CD4-positive, alpha-beta T cell treated with Interleukin-10 for 1 hour (primary cell): ENCODE results near the gene FOXC2.

Source experiments
- DNase-seq: peaks from one replicate; pipeline ENCODE4 v3.0.0-alpha.2; 2020

Gene FOXC2

DNA sequence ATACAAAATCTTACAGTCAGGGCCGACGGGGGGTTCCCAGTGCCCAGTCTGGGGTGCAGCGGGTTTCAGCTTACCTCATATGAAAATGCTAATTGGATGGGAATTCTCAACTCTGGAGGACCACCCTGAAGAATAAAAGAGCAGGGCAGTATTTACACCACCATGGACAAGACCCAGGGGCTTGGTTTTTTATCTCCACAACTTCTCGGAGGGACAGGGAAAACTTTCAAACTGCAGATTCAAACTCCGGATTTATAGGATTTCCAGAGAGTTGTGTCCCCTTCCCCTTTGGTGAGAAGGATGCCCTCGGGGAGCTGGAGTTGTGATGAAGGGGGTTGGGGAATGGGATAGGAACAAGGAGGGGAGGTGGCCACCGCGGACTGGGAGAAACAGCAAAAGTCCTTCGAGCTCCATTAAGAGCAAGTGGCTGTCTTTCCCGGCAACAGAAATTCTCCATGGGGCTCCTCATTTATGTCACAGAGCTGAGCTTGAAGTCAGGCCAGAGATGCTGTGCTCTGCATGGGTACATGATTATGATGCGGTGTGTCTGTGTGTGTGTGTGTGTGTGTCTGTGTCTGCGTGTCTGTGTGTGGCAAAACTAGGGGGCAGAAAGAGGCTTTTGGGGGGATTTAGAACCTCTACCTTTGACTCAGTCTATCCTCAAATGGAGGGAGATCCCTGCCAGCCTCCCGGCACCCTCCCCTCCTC, 27.4 kb downstream of the FOXC2 start:
- no peak for DNase-seq

DNA sequence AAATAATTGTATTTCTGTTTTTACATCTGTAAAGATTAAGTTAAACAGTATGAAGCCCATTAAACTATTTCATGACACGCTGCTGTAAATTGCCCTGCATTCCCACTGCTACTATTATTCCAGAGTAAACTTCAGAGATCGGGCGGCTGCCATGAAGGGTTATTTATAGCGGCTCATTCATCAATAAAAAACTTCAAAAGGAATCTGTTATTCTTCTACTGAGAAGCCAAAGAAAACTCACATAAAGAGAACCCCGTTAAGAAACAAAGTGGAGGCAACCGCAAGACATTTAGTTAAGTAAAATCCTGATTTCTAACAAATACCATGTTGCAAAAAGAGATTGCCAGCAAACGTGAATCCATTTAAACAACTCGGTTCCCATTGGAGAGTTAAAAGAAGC, 28.1 kb downstream of the FOXC2 start:
- no peak for DNase-seq

DNA sequence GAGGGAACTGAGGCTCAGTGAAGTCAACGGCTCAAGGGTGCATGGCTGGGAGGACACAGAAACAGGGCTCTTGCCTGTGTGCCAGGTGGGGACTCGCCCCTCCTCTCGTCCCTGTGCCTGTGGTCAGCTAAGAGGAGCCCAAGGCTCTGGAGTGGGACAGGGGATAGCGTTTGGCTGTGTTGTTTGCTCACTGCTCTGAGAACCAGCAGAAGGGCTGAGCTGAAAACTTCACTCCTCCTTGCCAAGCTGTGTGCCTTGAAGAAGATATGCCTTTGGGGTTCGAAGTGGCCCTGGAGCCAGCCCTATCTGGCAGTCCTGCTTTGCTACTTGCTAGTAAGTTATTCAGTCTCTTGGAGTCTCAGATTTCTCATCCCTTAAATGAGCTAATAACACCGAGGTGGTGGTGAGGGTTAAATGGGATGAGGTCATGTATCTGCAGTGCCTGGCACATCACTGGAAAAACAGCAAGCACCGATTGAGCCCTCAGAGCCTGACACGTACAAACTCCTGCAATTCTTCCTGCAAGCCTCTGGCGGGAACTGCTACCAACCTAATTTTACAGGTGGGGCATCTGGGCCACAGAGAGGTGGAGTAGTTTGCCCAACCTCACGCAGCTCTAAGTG, 29.5 kb downstream of the FOXC2 start:
- no peak for DNase-seq

DNA sequence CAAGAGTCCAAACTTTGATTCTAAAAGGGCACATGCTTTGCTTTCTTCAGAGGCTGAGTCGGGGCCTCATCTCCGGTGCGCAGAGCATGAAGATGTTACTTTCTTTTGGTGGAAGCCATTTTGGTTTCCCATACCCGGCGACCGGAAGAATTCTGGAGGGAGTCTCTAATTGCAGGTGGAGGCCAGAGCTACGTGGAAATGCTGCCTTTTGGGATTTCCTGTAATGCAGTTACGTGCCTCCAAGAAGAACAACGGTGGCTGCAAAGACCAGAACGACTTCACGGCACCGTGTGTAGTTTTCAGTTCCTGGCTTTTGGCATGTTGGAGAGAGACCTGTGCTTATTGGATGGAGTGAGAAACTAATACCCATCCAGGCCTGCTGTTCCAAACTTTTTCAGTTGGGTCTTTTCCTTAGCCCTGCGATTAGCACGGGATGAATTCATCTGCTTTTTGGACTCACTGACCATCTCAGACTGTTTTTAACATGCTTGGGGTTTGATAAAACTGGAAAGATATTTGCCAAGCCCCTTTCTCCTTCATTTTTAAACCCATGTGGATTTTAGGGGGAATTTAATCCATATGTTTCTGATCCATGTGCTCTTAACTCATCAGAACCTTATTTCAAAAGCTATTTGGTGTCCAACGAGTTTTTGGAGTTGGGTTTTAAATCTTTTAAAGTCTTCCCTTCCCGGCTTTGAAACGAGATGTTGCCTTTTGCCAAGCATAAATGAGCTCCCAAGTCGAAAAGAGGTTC, 30.7 kb downstream of the FOXC2 start:
- DNase-seq, result no peak

DNA sequence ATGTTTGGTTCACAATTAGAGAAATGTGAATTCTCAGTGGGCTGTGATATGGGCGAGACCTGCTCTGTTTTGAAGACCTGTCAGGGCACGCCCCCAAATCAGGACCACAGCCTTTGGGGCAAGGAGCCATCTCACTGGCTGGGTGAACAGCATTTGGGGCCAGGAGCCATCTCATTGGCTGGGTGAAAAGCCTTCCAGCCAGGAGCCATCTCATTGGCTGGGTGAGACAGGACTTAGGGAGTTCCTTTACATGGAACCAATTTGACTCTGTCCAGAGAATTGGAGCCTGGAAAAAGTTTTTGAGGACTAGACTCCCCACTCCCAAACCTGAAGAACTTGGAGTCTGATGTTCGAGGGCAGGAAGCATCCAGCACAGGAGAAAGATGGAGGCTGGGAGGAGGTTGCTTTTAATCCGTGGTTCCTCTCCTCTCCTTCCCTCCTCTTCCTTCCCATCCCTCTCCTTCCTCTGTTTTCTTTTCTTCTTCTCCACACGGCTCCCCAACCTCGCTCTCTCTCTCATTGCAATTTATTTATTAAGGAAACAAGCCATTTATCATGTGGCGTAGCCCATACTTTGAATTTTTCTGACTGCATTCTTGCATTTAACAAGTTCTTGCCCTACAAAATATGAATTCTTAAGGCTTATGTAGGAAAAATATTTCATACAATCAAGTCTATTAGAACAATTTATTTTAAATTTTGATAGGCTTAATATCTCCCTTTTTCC, 31.4 kb downstream of the FOXC2 start:
- DNase-seq, result no peak

DNA sequence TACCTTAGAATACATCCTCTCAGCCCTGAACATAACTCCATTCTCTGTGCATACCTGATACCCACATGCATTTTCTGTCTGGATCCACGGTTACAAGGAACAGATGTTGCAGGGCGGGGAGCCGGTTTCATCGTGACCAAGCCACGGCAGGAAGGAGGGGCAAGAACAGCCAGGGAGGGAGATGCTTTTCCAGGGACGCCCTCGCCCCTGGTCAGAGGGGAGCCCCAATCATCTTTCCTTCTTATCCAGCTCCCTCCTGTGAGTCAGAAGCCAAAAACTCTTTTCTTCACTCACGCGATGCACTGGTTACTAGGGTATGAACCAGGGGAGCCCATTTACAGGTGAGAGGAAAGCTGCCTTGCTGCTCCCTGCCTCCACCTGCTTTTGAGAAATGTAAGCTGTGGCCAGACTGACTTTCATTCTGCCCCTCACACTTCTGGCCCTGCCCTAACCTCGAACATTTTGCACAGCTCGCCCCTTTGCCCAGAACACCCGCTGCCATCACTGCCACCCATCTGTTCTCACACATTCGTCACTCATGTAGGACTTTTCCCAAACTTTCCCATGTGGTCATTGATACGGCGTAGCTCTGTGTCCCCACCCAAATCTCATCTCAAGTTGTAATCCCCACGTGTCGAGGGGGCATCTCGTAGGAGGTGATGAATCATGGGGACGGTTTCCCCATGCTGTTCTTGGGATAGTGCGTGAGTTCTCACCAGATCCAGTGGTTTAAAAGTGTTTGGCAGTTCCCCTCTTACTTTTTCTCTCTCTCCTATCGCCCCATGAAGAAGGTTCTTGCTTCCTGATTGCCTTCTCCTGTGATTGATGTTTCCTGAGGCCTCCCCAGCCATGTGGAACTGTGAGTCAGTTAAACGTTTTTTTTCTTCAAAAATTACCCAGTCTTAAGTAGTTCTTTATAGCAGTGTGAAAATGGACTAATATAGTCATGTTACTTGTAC, 32.3 kb downstream of the FOXC2 start:
- no peak for DNase-seq

DNA sequence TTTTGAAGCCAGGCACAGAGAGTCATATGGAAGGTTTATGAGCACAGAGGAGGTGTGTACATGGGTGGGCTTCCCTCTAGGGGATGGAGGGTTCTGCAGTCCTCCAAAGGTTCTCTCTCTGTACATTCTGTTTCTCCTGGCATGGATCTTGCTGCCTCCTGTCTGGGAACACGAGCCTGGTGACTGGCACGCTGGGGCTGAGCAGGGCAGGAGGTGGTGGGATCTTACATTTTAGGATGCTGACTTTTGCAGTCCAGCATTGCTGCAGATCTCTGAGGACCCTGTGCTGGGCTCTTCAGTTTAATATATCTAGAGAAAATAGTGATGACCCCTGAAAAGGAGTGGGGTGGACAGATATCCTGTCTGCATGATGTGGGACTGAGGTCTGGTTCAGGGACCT, 34.7 kb downstream of the FOXC2 start:
- DNase-seq, result no peak

DNA sequence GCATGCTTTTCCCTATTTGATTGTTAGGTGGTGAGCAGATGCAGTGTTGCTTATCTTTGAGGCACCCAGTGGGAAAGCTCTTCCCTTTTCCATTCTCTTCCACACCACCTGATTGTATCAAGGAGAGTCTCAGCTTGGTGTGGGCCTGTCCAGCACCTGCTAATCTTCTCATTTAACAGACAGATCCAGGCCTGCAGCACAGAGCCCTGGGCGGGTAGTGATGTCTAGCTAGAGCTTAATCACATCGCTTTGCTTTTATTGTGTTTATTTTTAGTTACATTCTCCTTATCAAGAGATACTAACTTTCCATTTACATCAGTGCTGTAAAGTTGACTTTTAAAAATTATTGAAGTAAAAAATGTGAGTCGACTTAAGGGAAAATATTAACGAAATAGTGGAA, 35.9 kb downstream of the FOXC2 start:
- no peak for DNase-seq

DNA sequence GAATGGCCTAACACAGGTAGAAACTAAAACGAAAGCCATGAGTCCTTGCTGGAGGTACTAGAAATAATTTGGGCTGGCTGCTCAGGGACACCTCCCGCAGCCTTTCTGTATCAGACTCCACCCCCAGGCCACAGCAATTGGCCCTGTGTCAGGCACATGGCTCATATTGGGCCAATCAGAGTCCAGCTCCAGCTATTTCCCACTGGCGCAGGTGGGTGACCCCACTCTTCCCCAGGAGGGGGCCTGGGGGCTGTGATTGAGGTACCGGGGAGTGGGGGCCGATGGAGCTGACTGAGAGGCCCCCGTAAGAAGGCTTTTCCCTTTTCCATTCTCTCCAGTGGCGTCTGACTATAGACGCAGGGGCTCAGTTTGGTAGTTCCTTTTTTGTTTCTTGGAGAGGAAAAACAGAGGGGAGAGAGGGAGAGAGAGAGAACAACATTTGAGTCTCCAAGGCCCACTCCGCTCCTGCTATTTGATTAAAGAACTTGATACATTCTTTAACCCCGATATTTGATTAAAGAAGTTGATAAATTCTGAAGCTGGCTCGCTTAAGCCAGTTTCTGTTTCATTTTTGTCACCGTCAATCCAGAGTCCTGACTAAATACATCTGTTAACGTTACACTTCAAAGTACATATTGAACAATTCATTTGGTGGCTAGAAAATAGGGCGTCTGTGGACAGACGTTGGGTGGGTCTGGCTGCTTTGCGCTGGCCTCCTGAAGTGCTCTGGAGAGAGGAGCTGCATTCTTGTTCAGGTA, 38.0 kb downstream of the FOXC2 start:
- peak; percentile 62 for DNase-seq

DNA sequence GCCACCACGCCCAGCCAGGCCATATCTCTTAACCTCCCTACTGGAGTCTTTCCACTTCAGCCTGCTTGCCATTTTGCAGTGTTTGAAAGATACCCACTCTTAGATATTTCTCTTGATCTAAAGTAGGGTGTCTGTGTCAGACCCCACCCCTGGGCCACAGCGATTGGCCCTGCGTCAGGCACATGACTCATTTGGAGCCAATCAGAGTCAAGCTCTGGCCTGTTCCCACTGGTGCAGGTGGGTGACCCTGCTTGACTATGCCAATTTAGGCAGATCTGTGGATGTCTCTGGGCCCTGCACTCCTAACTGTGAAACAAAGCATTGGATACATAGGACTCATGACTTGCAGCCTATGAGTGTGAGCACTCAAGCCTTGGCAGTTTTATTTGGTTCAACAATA, 39.3 kb downstream of the FOXC2 start:
- no peak for DNase-seq

DNA sequence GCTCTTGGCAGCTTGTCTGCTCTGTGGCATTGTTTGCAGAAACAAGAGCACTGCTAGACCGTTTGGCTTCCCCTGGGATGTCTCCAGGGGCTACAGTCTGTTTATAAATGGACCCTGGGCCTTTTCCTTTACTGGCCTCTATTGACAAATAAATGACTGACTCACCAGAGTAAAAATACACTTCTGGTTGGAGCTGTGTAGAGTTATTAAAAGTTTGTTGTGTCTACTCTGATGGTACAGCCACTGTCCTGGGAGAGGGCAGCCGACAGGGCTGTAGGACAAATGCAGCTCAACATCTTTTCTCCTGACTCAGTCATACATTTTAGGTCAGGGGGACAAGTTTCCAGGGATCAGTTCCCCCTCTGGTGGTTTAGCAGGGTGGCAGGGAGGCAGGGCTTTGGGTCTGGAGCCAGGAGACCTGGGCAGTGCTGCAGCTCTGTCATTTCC, 41.7 kb downstream of the FOXC2 start:
- no peak for DNase-seq

DNA sequence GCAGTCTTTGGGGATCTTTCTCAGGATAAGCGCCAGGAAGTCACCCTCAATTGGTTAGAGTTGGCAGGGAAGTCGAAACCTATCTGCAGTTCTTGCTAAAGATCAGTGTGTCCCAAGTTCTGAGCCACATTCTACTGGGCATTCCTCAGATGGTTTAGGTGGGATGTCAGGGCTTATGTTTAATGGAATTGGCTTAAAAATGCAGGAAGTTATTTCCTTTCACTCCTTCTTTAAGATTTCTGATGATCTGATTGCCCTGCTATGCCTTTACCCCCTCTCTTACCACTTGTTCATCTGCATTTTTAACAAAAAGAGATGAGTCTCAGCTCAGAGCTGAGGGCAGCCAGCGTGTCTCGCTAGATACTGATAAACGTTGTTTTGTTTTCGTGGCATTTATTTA, 42.5 kb downstream of the FOXC2 start:
- DNase-seq, result no peak

DNA sequence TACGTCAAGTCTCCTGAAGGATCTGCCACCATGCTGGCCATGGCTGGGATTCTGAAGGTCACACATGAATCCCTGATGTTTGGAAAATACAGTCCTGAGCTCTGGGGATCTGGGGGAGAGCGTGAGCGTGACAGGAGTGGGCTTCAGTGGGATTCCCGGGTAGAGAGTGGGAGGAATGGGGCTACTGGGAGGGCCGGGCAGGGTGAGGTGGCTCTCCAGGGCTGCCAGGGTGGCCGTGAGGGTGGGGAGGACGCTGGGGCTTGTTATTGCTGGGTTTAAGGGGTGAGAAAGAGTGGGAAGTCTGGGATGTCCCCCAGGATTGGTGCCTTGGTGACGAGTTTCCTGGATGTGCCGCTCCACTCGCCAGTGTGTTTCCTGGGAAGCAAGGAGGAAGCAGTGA, 43.0 kb downstream of the FOXC2 start:
- DNase-seq, result no peak

DNA sequence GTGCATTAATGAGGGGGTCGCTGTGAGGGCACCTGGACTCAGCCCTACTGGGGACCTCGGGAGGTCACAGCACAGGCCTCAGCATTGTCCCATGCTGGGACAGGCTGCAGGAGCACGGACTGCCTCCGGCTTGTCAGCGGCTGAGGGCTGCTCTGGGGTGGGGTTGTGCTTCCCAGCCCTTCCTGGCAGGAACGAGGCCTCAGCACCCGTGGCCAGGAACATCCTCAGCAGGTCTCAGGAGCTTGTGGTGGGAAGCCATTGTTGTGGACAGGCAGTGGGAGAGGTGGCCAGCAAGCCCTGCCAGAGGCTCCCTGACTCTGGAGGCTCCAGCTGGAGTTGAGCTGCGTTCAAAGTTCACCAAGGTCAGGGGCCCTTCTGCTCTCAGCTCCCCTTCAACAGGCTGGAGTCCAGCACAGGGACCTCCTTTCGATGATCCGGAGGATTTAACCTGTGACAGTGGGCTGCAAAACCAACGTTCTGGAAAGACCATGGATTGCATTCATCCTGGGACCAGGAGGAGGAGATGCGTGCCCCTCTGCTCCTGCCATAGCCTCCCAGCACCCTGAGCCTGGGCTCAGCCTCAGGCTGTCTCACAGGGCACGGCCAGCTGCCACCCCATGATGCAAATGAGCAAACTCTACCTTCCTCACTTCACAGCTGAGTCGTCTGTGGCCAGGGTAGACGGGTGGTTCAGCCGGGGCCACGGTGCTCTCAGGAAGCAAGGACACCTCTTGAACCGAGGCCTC, 44.3 kb downstream of the FOXC2 start:
- DNase-seq, result no peak

DNA sequence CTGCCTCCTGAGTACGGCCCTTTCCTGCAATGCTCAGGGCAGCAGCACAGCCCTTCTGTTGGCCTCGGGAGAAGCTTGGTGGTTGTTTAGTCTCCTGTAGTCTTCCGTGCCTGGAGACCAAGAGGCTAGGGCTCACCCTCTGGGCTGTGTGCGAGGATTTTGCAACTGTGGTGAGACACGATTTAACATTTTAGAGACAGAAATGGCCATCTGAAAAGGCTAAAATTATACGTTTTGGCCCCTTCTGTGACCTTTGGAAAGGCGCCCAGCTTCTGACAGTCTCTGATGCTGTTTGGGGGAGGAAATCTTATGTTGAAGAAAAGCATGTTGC, 44.9 kb downstream of the FOXC2 start:
- no peak for DNase-seq

DNA sequence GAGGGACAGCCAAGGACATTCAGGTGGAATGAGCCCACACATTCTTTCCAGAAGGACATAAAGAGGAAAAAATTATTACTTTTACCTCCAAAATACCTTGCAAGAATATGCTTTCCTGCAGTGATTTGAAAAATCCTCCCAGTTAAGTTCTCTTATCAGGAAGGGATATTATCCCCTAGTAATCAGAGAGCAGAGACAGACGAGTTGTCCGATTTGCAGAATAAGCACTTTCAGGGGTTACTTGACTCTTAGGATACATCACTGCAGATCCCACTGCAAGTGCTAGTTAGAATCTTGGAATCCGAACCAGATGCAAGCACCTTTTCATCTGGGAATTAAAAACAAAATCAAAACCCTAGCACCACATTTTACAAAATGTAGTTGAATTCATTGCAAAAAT, 45.3 kb downstream of the FOXC2 start:
- DNase-seq, result no peak

DNA sequence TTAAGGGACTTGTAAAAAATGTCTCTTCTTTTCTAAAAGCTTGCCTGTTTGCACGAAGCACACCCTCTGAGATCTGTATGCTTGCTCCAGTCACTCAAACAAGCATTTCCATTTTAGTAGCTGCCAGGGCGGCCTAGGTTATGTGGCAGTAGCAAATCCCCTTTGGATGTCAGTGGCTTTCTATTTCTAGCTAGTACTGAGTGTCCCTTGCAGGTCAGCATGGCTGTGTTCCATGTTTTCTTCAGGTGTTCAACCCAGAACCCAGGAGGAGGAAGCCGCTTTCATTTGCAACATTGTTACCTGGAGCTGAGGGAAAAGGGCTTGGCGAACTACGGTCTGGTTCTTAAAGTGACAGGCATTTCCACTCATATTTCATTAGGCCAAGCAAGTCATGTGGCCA, 48.1 kb downstream of the FOXC2 start:
- no peak for DNase-seq

DNA sequence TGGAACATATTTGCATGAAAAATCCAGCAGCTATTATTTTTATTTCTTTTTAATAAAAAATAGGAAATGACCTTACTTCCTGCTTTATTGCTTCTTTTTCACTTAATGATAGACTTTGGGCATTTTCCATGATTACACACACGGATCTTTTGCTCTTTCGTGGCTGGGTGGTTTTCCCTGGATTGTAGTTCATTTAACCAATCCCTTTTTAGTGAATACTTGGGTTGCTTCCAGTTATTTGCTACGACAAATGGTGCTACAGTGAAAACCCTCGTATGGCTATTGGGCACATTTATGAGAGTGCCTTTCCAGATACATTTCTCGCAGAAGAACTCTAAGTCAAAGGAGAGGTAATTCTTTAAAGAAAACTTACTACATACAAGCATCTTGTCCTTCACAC, 50.3 kb downstream of the FOXC2 start:
- DNase-seq, result no peak

DNA sequence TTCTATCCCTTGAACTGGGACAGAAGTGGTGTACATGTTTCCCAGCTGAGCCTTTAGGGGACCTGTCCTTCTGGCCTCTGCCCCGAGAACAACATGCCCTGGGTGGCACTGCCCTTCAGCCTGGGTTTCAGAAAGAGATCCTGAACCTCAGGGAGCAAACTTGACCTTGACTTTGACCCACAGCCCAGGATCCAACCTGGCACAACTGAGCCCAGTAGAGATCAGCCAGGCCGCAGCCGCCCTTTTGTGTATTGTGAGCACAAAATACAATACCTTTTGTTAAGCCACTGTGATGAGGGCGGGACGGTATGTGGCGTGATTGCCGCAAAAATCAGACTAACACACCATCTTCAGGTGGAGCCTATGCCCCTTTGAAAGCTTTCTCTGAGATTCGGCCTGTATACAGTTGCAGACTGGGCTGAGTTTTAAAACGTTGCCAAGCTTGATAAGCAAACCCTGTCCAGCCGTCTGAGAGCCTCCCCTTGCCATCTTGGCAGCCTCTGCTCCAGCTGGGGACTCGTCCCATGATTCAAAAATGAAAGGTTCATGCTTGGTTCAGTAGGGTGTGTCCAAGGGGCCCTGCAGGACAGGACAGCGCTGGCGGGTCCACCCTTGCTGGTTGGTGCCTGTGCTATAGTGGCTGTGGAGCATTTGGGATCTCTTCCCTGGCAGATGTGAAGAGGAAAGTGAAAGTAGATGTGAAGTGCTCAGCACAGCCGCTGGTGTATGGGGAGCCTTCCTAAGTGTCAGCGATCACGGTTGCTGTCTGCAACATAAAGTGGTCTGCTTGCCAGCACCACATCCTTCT, 52.0 kb downstream of the FOXC2 start:
- no peak for DNase-seq
